Stimulated activated effector memory CD8-positive, alpha-beta T cell treated with anti-CD3 and anti-CD28 coated beads, Interleukin-12 subunit alpha, Interleukin-12 subunit beta, amount 100 ng/mL, for 72 hours (primary cell): ENCODE results near the gene CES5A.
"Not testable (repeated sequence)": the region's sequence is repeated elsewhere in the genome, so short reads cannot be mapped to it uniquely, and the experiment has no call there.

Experiments used
- ATAC-seq: fragments of 150-1000 bp; cut with Tn5 transposase; 2 replicates; pipeline ENCODE4 v1.10.0; 2021
- DNase-seq, 2 donors: peaks; one replicate each; pipeline ENCODE4 v3.0.0; 2021 to 2022; ENCODE audit warnings: low spot score in 2 of 2
- H3K27ac Mint-ChIP-seq: one replicate; pipeline ENCODE4 v1.8.0; 2022; ENCODE audit warnings: mild to moderate bottlenecking, mixed read lengths
- H3K36me3 Mint-ChIP-seq: one replicate; pipeline ENCODE4 v1.8.0; 2022; ENCODE audit warnings: mild to moderate bottlenecking, mixed read lengths
- H3K4me1 Mint-ChIP-seq: one replicate; pipeline ENCODE4 v1.8.0; 2022; ENCODE audit warnings: mixed read lengths
- H3K4me3 Mint-ChIP-seq: one replicate; pipeline ENCODE4 v1.8.0; 2022; ENCODE audit warnings: mild to moderate bottlenecking, mixed read lengths
- H3K9me3 Mint-ChIP-seq: one replicate; pipeline ENCODE4 v1.8.0; 2022; ENCODE audit warnings: mixed read lengths

CES5A gene

DNA sequence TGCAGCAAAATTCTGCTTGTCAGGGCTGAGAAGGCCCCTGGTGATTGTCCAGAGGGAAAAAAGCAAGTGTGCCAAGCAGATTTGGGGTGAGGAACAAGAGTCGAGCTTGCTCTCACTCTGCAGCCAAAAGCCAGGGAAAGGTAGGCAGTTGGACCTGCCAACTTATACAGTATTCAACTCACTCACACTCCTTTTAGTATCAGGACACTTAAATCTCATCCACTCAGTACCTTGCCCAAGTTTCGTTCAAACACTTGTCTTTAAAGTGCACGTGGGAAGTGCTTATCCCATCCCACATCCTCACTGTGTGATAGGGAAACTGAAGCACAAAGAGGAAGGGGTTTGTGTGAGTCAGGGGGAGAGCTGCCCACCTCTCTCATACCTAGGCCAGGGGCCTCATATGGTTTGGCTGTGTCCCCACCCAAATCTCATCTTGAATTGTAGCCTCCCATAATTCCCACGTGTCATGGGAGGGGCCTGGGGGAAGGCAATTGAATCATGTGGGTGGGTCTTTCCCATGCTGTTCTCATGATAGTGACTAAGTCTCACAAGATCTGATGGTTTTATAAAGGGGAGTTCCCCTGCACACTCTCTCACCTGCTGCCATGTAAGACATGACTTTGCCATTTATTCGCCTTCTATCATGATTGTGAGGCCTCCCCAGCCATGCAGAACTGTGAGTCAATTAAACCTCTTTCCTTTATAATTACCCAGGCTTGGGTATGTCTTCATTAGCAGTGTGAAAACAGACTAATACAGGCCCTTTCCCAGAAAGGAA is 25.6 kb upstream of the CES5A start:
- ATAC-seq (no peak), DNase-seq (no peak)
- Mint-ChIP-seq H3K36me3 (no peaks in the 10 kb centered on the region), H3K4me3 (no peak overlapping the region), H3K9me3 (peaks cover 6% of the 10 kb centered on the region), H3K4me1 (no peaks in the 10 kb centered on the region), H3K27ac (no peak overlapping the region)

DNA sequence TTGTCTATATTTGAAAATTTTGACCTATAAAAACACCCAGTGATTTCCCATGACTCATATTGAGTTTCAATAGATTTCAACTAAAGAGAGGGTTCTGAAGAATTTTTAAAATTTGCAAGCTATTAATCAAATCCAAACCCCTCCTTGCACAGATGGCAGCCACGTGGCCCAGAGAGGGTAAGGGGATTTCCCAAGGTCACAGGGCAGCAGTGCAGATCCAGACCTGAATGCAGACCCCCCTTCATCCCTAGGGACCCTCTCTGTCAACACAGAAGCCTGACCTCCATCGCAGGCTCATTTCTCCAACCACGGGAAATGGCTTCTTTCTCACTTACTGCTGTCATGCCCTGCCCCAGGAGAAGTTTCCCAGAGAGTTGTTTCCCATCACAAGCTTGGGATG is 24.7 kb upstream of the CES5A start:
- no peak overlapping the region for H3K27ac Mint-ChIP-seq
- H3K4me3 Mint-ChIP-seq = no peak overlapping the region
- no peaks in the 10 kb centered on the region for H3K4me1 Mint-ChIP-seq
- peaks cover 6% of the 10 kb centered on the region for H3K9me3 Mint-ChIP-seq
- ATAC-seq (no peak), DNase-seq (no peak)
- H3K36me3 Mint-ChIP-seq = no peaks in the 10 kb centered on the region

DNA sequence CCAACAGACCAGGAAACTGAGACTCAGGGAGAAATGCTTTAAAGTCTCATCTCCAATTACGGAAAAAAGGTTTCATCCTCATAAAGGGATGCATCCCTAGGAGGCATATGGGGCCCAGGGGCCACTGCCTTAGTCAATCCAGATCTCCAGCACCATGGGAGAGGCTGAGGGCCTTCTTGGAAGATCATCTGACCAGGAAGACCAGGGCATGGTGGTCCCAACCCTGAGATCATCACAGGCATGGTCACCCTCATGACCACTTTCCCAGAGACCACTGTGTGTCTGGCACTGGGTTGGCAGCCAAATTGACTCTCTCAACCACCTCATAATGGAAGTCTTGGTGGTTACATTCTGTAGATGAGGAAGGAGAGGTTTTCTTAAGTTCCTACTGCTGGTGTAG is 23.4 kb upstream of the CES5A start:
- Mint-ChIP-seq H3K36me3 (no peaks in the 10 kb centered on the region), H3K9me3 (peaks cover 4% of the 10 kb centered on the region), H3K4me3 (no peak overlapping the region), H3K4me1 (no peaks in the 10 kb centered on the region), H3K27ac (no peak overlapping the region)
- DNase-seq = no peak
- ATAC-seq = no peak

DNA sequence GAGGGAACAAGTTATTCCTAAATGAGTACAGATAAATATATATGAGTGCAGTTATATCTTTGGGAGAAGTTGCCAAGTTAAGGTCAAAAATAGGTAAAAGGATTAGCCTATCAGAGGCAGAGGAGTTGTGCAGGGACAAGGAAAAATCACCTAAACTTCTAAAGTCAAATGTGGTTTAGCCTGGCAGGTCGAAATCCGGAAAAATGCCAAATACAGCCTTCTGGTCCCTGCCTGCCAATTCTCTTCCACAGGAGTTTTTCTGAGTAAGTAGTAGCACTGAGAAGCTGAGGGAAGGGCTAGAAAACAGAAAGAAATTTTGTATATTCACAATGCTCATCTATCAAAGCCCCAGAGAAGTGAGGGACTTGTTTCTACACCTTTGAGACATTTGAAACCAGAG is 17.6 kb upstream of the CES5A start:
- Mint-ChIP-seq H3K9me3 (peaks cover 12% of the 10 kb centered on the region), H3K4me3 (no peak overlapping the region), H3K36me3 (no peaks in the 10 kb centered on the region), H3K4me1 (no peaks in the 10 kb centered on the region), H3K27ac (no peak overlapping the region)
- ATAC-seq (no peak), DNase-seq (no peak)

DNA sequence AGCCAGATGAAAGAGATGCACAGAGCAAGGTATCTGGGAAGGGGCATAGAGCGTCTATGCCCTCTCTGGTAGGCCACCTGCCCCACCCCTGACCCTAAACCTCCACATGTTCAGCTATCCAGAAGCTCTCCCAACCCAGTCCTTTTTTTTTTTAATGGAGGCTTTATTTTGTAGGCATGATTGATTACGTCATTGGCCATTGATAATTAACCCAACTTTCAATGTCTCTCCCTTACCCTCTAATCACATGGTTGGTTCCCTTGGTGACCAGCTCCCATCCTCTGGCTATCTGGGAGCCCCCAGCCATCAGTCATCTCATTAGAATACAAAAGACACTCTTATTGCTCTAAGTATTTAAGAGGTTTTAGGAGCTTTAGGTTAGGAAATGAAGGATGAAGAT is 14.3 kb upstream of the CES5A start:
- no peak overlapping the region for H3K27ac Mint-ChIP-seq
- DNase-seq (no peak), ATAC-seq (no peak)
- H3K4me1 Mint-ChIP-seq = no peaks in the 10 kb centered on the region
- H3K36me3 Mint-ChIP-seq = no peaks in the 10 kb centered on the region
- H3K4me3 Mint-ChIP-seq = no peak overlapping the region
- peaks cover 12% of the 10 kb centered on the region for H3K9me3 Mint-ChIP-seq

DNA sequence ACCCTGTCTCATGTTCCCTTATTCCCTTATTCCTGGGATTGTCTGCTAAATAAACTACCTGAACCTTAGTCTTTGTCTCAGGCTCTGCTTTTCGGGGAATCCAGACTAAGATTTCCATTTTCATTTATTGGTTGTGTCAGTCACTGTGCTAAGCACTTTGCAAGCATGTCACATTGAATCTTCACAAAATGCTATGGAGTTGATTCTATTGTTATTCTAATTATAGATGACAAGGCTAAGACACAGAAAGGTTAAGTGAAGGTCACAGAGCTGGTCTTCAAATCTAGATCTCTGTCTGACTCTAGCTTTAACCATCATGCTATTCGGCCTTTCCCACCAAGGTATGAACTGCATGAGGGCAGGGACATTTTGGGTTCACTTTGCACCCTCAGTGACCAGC is 13.4 kb upstream of the CES5A start:
- DNase-seq (no peak), ATAC-seq (no peak)
- H3K4me1 Mint-ChIP-seq = no peaks in the 10 kb centered on the region
- H3K36me3 Mint-ChIP-seq = no peaks in the 10 kb centered on the region
- peaks cover 11% of the 10 kb centered on the region for H3K9me3 Mint-ChIP-seq
- H3K27ac Mint-ChIP-seq = no peak overlapping the region
- no peak overlapping the region for H3K4me3 Mint-ChIP-seq

DNA sequence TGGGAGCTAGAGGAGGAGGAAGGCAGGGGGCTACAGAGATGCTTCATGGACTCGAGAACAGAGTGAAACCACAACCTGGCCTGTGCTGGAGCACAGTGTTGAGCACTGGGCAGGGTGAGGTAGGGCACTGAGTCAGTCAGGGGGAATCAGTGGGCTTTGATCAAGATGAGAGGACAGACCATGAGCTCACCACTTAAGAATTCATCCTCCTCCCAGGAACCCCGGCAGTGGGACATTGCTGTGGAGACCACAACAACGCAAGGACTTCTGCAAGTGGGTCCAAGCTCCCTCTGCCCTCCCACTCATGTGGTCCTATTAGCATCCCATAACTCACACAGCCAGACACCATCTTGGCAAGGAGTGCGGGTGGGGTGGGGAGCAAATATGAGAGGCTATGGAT is 1.7 kb upstream of the CES5A start:
- ATAC-seq (no peak), DNase-seq (no peak)
- no peaks in the 10 kb centered on the region for H3K4me1 Mint-ChIP-seq
- H3K9me3 Mint-ChIP-seq = peaks cover 3% of the 10 kb centered on the region
- no peaks in the 10 kb centered on the region for H3K36me3 Mint-ChIP-seq
- no peak overlapping the region for H3K27ac Mint-ChIP-seq
- no peak overlapping the region for H3K4me3 Mint-ChIP-seq

DNA sequence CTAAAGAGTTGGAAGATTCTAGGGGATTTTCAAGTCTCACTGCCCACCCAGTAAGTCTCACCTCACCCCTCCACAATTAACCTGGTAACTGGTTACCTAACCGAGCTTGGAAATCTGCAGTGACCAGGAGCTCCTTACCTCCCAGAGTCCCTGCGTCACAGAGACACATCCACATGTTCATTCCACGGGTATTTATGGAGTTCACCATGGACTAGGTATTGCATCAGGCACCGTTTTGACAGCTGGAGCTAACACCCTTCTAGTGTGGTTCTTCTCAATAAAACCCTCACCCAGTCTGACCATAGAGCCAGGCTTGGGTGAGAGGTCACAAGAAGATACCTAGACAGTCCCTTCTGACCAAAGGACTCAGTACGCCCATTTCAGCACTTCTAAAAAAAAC is 2.1 kb downstream of the CES5A start:
- no peak overlapping the region for H3K27ac Mint-ChIP-seq
- ATAC-seq = no peak
- DNase-seq = no peak
- no peaks in the 10 kb centered on the region for H3K4me1 Mint-ChIP-seq
- H3K4me3 Mint-ChIP-seq = no peak overlapping the region
- H3K9me3 Mint-ChIP-seq = no peaks in the 10 kb centered on the region
- no peaks in the 10 kb centered on the region for H3K36me3 Mint-ChIP-seq

DNA sequence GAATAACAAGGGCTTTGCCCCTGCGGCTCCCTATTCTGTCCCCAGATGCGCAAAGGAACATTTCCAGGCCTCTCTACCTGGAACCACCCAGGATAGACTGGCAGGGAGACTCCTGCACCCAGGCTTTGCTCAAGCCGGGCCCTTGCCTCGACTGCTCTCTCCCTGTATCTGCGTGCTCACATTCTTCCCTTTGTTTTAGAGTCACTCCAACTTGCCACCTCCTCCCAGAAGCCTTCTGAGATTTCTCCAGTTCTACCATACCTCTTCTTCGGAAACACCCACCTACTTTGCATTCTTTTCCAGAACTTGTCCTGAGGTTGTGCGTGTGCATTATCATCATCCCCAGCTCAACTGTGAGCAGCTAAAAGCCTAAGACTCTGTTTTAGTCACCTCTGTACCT is 3.0 kb downstream of the CES5A start:
- DNase-seq (no peak), ATAC-seq (no peak)
- Mint-ChIP-seq H3K9me3 (no peaks in the 10 kb centered on the region), H3K36me3 (no peaks in the 10 kb centered on the region), H3K4me3 (no peak overlapping the region), H3K4me1 (no peaks in the 10 kb centered on the region), H3K27ac (no peak overlapping the region)

DNA sequence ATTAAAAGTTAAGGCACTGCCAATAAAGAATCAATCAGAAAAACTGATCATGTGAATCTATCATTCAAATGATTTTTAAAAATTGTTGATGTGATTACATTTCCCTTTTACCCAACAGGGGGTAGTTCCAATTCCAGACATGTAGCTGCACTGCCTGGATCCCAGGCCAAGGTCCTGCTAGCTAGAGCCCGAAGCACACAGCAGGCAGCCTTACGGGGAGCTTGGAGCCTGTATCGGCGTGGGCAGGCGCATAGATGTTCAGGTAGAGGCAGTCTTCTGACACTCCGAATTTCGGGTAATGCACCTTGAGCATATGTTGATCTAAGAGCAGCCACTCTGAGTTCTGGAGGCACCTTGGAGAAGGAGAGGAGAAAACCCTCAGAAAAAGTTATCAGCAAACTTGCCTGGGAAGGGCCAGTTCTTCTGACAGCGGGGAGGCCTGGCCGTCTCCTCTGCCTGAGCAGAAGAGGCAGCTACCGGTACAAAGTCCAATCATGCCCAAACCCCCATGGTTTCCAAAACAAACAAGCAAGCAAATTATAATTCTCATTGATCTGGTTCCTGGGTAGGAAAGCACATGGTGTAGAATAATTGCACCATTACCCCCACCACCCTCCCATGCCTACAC is 3.6 kb downstream of the CES5A start:
- Mint-ChIP-seq H3K4me1 (no peaks in the 10 kb centered on the region), H3K4me3 (no peak overlapping the region), H3K9me3 (no peaks in the 10 kb centered on the region), H3K36me3 (no peaks in the 10 kb centered on the region), H3K27ac (no peak overlapping the region)
- no peak for DNase-seq
- no peak for ATAC-seq

DNA sequence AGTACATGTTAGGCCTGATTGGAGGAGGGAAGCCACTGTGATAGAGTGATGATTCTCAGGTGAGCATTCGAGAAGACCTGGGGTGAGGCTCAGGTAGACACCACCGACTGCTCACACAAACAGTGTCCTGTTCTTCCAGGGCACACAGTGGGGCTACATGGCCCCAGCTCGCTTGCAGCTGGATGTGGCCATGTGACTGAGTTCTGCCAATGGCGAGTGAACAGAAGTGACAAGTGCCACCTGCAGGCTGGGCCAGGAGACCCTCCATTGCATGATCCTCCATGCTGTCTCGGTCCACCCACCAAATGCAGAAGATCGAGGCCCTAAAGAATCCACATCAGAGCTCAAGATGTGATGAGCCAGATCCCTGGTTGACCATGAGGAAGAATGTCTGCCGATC is 6.2 kb downstream of the CES5A start:
- no peak for ATAC-seq
- Mint-ChIP-seq H3K4me3 (no peak overlapping the region), H3K36me3 (no peaks in the 10 kb centered on the region), H3K27ac (no peak overlapping the region), H3K9me3 (no peaks in the 10 kb centered on the region), H3K4me1 (no peaks in the 10 kb centered on the region)
- no peak for DNase-seq

DNA sequence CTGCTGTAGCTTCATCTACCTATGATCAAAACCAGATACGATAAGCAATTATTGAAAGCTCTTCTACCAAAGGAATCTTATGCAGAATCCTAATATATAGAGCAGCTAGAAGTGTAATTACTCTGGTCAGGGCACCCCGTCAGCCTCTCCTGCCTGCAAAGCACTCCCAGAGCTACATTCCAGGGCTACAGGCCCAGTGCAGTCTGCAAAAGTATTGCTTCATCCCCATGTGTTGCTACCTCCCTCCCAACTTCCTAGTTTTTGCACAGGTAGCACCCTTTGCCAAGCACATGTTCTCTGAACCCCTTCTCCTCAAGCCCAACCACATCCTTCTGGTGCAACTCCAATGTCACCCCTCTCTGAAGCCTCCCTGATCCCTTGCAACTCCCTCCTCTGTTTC is 7.0 kb downstream of the CES5A start:
- ATAC-seq (no peak), DNase-seq (no peak)
- H3K36me3 Mint-ChIP-seq = no peaks in the 10 kb centered on the region
- no peaks in the 10 kb centered on the region for H3K4me1 Mint-ChIP-seq
- H3K9me3 Mint-ChIP-seq = no peaks in the 10 kb centered on the region
- H3K4me3 Mint-ChIP-seq = no peak overlapping the region
- no peak overlapping the region for H3K27ac Mint-ChIP-seq

DNA sequence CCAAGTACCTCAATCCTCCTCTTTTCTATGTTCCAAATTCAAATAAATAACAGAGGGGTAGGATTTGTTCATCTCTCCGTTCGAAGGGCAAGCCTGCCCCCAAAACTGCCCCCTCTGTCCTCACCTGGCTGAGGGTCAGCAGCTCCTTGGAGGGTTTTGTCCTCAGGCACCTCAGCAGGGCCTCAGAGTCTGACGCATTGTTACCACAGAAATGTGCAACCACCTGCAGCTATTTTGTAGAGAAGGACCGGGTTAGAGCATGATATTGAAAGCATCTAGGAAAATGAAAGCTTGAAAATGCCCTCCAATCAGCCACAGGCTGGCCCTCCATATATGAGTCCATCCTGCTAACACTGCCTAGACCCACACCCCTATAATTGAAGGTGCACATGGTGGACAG is 13.9 kb downstream of the CES5A start:
- Mint-ChIP-seq H3K4me3 (no peak overlapping the region), H3K9me3 (no peaks in the 10 kb centered on the region), H3K27ac (no peak overlapping the region), H3K4me1 (no peaks in the 10 kb centered on the region), H3K36me3 (no peaks in the 10 kb centered on the region)
- ATAC-seq (no peak), DNase-seq (no peak)

DNA sequence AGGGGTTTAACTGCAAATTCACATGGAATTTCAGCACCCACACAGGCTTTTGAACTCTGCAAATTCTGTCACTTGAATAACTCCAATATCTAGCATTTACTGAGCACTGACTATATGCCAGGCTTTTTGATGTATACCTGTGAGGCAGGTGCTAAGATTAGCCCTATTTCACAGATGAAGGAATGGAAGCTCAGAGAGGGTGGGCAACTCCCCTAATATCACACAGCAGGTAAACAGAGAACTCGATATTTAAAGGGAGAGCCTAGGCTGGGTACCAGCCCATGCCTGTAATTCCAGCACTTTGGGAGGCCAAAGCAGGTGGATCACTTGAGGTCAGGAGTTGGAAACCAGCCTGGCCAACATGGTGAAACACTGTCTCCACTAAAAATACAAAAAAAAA is 17.5 kb downstream of the CES5A start:
- not testable (repeated sequence) for H3K4me1 Mint-ChIP-seq, DNase-seq, H3K36me3 Mint-ChIP-seq, H3K9me3 Mint-ChIP-seq, ATAC-seq, H3K27ac Mint-ChIP-seq, H3K4me3 Mint-ChIP-seq

DNA sequence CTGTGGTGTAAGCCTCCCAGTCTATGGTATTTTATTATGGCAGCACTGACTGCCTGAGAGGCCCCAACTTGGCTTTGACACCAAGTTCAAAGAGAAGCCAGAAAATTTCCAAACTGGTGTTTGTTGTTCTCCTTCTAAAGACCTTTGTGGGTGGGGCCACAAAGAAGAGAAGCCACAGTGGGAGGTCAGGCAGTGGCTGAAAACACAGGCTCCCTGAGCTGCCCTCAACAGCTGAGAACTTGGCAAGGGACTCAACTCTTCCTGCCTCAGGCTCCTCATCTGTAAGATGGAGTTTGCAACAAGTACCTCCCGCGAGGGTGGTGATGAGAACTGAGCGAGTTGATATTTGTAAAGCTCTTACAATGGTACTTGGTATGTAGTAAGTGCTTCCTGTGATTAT is 18.2 kb downstream of the CES5A start:
- no peaks in the 10 kb centered on the region for H3K4me1 Mint-ChIP-seq
- H3K36me3 Mint-ChIP-seq = no peaks in the 10 kb centered on the region
- DNase-seq (no peak), ATAC-seq (no peak)
- H3K9me3 Mint-ChIP-seq = no peaks in the 10 kb centered on the region
- H3K4me3 Mint-ChIP-seq = no peak overlapping the region
- H3K27ac Mint-ChIP-seq = no peak overlapping the region

DNA sequence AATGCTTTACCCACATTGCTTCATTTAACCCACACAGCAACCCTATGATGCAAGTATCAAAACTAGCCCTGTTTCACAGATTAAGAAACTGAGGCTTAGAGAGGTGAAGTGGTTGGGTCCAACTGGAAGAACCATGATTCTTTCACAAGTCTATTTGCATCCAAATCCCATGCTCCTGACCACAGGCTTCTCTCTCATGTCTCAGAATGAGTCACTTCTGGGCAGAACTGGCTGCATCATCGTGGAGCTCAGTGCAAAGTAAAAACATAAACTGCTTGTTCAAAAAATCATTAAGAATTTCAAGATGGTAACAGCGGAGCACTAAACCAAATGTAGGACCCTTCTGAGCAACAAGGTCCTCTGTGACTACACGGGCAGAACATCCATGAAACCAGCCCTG is 22.1 kb downstream of the CES5A start:
- Mint-ChIP-seq H3K27ac (no peak overlapping the region), H3K4me3 (no peak overlapping the region), H3K4me1 (no peaks in the 10 kb centered on the region)

More for the DNA sequence above, 22.1 kb downstream of the CES5A start:
- no peaks in the 10 kb centered on the region for H3K9me3 Mint-ChIP-seq
- H3K36me3 Mint-ChIP-seq = no peaks in the 10 kb centered on the region
- DNase-seq (no peak), ATAC-seq (no peak)
